ENCODE results near the gene TRIM7.

Gene TRIM7

DNA sequence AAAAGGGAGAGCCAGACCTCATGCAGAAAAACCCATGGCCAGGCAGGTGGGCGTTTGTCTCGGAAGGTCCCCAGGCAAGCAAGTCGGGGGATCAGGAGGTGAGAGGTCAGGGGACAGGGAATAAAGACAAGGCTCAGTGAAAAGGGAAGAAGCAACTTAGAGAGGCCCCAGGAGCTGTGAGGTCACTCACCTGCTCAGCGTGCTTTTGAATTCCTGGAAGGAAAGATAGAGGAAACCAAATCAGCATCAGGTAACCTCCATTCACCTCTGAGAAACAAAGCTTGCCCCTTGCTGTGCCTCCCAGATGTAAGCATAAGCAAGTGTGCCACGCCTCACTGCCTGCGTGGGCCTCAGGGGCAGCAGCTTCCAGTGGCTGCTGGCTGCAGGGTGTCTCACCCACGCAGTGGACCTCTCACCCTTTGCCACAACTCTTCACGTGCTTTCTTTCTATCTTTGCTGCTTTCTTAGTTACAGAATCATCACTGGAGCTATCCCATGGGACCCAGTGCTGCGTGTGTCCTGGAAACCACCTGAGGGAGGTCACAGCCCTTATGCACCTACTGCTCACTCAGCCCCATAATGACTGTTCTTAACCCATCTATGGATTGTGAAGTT, 6.0 kb downstream of the TRIM7 start:
- Mint-ChIP-seq H3K4me3 (no peak overlapping the region), H3K36me3 (ENCODE audit: low read depth) (no peaks in the 10 kb centered on the region), H3K27me3 (ENCODE audit: low read depth, poor library complexity) (peaks cover 75% of the 10 kb centered on the region), H3K27ac (no peak overlapping the region), H3K9me3 (no peaks in the 10 kb centered on the region), H3K4me1 (peaks cover 34% of the 10 kb centered on the region)
- DNase-seq = no peak
- TF ChIP-seq, protein P1, sequence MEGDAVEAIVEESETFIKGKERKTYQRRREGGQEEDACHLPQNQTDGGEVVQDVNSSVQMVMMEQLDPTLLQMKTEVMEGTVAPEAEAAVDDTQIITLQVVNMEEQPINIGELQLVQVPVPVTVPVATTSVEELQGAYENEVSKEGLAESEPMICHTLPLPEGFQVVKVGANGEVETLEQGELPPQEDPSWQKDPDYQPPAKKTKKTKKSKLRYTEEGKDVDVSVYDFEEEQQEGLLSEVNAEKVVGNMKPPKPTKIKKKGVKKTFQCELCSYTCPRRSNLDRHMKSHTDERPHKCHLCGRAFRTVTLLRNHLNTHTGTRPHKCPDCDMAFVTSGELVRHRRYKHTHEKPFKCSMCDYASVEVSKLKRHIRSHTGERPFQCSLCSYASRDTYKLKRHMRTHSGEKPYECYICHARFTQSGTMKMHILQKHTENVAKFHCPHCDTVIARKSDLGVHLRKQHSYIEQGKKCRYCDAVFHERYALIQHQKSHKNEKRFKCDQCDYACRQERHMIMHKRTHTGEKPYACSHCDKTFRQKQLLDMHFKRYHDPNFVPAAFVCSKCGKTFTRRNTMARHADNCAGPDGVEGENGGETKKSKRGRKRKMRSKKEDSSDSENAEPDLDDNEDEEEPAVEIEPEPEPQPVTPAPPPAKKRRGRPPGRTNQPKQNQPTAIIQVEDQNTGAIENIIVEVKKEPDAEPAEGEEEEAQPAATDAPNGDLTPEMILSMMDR (IDR thresholded peaks at IDR 0.05) = no peak

DNA sequence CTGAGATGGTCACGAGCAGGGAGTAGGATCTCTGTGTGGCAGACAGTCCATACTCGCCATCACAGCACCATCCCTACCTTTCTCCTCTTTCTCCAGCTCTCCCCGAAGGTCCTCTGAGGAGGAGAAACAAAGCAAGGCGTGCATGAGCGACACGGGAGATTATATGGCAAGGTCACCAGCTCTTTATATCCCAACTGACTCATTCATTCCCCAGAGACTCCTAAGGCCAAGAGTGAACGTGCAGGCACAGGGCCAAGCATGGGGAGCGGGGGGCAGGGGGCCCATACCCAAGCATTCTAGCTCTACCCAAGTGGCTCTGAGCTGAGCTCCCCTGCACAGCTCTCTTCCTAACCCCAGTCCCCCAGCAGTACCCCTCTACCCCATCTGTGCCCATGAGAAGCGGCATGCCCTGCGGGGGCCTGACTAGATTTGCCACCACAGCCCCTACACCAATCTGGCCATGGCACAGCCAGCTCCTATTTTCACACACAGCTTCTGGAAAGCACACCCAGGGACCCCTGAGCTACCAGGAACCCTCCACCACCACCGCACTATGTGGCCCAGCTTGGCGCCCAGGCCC, 6.8 kb downstream of the TRIM7 start:
- Mint-ChIP-seq H3K9me3 (no peaks in the 10 kb centered on the region), H3K36me3 (ENCODE audit: low read depth) (no peaks in the 10 kb centered on the region), H3K4me3 (no peak overlapping the region), H3K27ac (no peak overlapping the region), H3K4me1 (peaks cover 33% of the 10 kb centered on the region), H3K27me3 (ENCODE audit: low read depth, poor library complexity) (peaks cover 73% of the 10 kb centered on the region)
- TF ChIP-seq, protein P1 (IDR thresholded peaks at IDR 0.05) = no peak
- DNase-seq = no peak

DNA sequence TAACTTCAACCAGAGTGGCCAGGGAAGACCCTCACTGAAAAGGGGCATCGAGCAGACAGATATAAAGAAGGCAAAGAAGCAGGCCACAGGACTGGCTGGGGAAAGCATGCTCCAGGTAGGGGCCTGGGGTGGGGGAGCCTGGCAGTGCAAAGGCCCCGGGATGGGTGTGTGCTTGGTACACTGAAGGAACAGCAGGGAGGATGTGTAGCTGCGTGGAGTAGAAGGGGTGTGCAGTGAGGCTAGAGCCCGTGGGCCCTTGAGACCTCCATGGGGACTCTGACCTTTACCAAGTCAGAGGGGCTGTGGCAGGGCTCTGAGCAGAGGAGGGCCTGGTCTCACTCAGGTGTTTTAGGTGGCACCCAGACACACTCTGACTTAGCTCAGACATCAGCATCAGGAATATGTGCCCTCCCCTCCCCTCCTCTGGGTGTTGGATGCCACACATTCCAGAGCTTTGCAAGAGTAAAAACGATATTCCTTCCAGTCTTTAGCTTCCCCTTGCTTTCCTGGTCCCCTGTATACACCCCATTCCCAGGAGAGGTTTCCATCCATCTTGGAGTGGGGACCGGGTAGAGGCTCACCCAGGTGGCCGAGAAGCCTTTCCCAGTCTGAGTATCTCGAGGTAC, 7.6 kb downstream of the TRIM7 start:
- Mint-ChIP-seq H3K36me3 (ENCODE audit: low read depth) (no peaks in the 10 kb centered on the region), H3K4me1 (peaks cover 39% of the 10 kb centered on the region), H3K4me3 (no peak overlapping the region), H3K27ac (no peak overlapping the region), H3K27me3 (ENCODE audit: low read depth, poor library complexity) (peaks cover 65% of the 10 kb centered on the region), H3K9me3 (no peaks in the 10 kb centered on the region)
- TF ChIP-seq, protein P1 (IDR thresholded peaks at IDR 0.05) = no peak
- DNase-seq = no peak

DNA sequence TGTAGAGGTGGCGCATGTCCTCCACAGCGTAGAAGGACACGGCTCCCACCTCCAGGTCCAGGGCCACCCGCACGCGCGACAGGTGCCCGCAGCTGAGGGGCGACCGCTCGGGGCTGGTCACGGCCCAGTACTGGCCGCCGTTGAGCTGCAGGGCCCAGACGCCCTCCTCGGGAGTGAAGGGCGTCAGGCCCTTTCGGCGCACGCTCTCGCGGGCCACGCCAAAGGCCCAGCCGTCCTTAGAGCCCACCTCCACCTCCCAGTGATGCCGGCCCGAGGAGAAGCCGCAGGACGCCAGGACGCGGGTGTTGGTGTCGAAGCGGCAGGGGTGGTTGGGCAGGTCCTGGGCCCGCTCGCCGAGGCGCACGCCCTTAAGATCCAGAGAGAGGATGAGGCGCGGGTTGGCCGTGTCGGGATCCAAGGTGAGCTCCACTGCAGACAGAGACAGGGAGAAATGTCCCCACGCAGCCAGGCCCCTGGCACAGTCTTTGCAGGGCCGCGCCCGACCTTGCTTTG, 9.7 kb downstream of the TRIM7 start:
- no peak for DNase-seq
- Mint-ChIP-seq H3K27me3 (ENCODE audit: low read depth, poor library complexity) (peaks cover 58% of the 10 kb centered on the region), H3K9me3 (no peaks in the 10 kb centered on the region), H3K4me3 (no peak overlapping the region), H3K4me1 (peaks cover 40% of the 10 kb centered on the region), H3K36me3 (ENCODE audit: low read depth) (no peaks in the 10 kb centered on the region), H3K27ac (no peak overlapping the region)
- TF ChIP-seq, protein P1 (IDR thresholded peaks at IDR 0.05) = no peak

DNA sequence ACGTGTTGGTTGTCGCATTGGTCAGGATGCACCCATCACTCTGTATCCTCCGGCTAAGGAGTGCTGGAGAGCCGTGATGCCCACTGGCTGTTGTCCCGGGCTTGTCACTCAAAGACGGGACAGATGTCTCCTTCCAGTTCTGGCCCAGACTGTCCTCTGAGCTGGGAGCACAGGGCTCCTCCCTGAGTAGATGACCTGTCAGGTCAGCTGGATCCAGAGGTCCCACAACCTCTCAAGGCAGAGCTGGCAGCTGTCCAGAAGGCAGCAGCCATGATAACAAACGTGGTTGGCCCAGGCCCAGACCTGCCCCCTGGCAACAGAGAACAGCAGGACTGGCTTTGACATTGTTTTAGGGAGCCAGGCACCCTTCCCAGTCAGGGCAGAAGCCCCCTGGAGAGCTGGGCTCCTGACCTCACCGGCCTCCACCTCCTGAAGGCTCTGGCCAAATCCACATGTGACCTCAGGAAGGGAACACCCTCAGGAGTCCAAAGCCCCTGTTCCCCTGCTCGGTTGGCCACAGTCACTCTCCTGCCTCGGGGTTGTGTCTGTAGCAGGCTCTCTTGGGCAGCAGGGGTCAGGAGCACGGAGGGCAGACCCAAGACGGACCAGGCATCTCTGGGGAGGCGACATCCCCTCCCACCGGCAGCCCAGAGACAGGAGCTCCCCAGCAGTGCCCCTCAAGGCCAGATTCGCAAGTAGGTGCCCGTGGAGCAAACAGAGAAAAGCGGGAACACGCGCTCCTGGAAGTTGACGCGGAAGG, 10.3 kb downstream of the TRIM7 start:
- no peak for DNase-seq
- Mint-ChIP-seq H3K4me3 (no peak overlapping the region), H3K27ac (no peak overlapping the region), H3K4me1 (peaks cover 40% of the 10 kb centered on the region), H3K36me3 (ENCODE audit: low read depth) (no peaks in the 10 kb centered on the region), H3K9me3 (no peaks in the 10 kb centered on the region), H3K27me3 (ENCODE audit: low read depth, poor library complexity) (peaks cover 58% of the 10 kb centered on the region)
- TF ChIP-seq, protein P1 (IDR thresholded peaks at IDR 0.05) = no peak

Data from nephron progenitor cell (in vitro differentiated cells).